ENCODE results near the gene C5orf34.

C5orf34 gene, protein sequence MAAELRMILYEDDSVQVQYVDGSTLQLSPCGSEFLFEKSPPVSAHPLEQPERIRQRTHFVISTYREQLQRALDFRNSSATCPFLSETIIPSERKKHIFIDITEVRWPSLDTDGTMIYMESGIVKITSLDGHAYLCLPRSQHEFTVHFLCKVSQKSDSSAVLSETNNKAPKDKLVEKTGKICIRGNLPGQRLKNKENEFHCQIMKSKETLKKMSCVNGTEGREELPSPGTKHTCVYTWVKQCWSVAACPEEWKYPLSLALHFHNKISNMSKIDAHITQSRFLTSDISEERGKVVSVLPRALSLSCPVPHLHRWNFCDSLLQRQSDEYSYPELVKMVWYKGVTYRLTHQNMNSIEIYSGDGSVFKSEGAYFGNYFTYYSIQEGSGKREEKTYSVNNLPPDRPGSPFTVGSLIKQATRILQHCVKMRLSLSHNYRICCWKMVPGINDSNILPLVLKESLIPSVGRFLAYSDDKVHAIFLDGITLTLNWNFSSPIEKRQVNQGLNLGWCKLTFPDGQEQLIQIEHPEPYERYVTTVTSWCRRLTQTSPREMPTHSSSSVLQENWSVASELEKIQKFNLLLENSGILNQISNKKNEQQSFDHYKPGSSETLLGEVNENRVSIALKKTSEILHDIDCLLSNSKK

DNA sequence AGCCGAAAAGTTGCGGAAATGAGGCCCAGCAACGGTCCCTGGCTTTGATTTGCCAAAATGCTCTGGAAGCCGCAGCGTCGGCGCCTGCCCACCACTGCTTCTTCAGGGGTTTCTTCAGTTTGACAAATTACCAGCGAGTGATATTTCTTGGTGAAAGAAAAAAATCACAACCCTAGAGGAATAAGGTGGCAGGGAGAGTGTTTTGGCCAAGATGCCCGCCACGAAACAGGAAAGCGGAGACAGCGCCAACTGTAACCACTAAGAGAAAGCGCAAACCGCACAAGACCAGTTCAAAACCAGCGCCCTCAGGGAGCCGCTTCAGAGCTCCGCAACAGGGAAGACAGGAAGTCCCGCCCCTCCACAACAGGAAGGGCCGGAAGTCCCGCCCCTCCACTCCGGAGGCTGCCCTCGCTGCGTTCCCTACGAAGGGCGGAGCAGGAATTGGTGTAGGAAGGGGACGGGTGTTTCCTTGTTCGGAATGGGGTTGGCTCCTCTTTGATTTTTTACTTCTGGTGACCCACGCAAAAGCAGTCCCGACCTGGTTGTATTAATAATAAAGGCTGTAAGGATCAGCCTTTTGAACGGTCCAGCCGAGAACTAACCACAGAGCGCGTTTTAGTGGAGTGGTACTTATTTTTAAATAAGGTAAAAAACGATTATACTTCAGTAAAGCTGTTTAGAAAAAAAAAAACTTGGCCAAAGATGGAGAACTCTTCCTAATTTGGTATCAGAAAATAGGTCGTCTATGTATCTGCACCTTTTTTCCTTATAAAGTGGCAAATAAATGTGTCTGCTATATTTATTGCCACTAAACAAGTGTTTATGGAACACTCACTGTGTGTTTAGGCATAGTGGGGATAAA, at the start of gene C5orf34:
Gene C5orf34, minus strand, starts transcription at position 333 of the 862 bp plus-strand sequence. CDS start 5,809 bp downstream, outside the sequence.
- in situ Hi-C loops (cut with MboI; ENCODE audit: low sequenced_read_pairs, unreplicated experiment) = no loop called here
- TF ChIP-seq, protein P1, sequence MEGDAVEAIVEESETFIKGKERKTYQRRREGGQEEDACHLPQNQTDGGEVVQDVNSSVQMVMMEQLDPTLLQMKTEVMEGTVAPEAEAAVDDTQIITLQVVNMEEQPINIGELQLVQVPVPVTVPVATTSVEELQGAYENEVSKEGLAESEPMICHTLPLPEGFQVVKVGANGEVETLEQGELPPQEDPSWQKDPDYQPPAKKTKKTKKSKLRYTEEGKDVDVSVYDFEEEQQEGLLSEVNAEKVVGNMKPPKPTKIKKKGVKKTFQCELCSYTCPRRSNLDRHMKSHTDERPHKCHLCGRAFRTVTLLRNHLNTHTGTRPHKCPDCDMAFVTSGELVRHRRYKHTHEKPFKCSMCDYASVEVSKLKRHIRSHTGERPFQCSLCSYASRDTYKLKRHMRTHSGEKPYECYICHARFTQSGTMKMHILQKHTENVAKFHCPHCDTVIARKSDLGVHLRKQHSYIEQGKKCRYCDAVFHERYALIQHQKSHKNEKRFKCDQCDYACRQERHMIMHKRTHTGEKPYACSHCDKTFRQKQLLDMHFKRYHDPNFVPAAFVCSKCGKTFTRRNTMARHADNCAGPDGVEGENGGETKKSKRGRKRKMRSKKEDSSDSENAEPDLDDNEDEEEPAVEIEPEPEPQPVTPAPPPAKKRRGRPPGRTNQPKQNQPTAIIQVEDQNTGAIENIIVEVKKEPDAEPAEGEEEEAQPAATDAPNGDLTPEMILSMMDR (IDR thresholded peaks at IDR 0.05; ENCODE audit: borderline replicate concordance, control extremely low read depth, extremely low read depth, insufficient read depth, missing control alignments) = no peak
- DNase-seq (ENCODE audit: low spot score) = peak; percentile 96

DNA sequence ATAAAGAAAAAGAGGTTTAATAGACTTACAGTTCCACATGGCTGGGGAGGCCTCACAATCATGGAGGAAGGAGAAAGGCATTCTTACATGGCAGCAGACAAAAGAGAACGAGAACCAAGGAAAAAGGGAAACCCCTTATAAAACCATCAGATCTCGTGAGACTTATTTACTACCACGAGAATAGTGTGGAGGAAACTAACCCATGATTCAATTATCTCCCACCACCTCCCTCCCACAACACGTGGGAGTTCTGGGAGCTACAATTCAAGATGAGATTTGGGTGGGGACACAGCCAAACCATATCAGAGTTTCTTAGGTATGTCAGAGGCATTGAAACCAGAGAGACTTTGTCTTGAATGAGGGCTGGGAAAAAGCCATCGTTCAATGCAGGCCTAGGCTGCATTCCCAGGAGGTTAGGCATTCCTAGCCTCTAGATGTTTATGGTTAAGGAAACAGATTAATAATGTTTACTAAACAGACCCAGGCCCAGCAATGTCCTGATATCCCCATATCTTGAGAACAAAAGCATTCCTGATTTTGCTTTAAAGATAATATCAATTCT, 49.4 kb upstream of the C5orf34 start:
- TF ChIP-seq, protein P1 (IDR thresholded peaks at IDR 0.05; ENCODE audit: borderline replicate concordance, control extremely low read depth, extremely low read depth, insufficient read depth, missing control alignments) = no peak
- in situ Hi-C loops (cut with MboI; ENCODE audit: low sequenced_read_pairs, unreplicated experiment) = no loop called here

DNA sequence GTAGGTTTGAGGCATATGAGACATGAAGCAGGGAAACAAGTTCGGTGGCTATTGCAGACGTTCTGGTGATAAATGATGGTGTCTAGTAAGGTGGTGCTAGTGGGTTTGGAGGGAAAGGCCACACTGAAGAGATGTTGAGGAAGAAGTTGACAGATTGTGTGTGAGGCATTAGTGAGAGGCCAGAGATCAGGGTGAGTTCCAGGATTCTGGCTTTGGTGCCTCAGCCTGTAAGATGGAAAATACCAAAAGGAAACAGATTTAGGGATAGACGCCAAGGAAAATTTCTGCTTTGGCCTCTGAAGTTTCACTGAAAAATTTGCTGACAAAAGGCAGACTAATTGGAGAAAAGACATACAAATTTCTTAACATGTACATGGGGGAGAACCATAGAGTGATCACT, 48.4 kb upstream of the C5orf34 start:
- in situ Hi-C loops (cut with MboI; ENCODE audit: low sequenced_read_pairs, unreplicated experiment) = no loop called here
- no peak for DNase-seq (ENCODE audit: low spot score)
- TF ChIP-seq, protein P1 (IDR thresholded peaks at IDR 0.05; ENCODE audit: borderline replicate concordance, control extremely low read depth, extremely low read depth, insufficient read depth, missing control alignments) = no peak

More for the DNA sequence above, 49.4 kb upstream of the C5orf34 start:
- DNase-seq (ENCODE audit: low spot score) = no peak

DNA sequence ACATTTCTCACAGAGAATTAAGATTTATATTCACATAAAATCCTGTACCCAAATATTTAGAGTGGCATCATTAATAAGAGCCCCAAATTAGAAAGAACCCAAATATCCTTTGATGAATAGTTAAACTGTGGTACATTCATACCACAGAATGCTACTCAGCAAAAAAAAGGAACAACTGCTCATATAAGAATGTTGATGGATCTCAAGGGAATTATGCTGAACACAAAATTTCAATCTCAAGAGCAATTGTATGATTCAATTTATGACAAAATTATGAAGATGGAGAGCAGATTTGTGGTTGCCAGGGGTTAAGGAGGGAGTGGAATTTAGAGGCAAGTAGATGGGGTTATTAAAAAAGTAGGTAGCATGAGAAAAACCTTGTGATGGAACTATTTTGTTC, 46.4 kb upstream of the C5orf34 start:
- DNase-seq (ENCODE audit: low spot score) = no peak
- TF ChIP-seq, protein P1 (IDR thresholded peaks at IDR 0.05; ENCODE audit: borderline replicate concordance, control extremely low read depth, extremely low read depth, insufficient read depth, missing control alignments) = no peak
- in situ Hi-C loops (cut with MboI; ENCODE audit: low sequenced_read_pairs, unreplicated experiment) = no loop called here

DNA sequence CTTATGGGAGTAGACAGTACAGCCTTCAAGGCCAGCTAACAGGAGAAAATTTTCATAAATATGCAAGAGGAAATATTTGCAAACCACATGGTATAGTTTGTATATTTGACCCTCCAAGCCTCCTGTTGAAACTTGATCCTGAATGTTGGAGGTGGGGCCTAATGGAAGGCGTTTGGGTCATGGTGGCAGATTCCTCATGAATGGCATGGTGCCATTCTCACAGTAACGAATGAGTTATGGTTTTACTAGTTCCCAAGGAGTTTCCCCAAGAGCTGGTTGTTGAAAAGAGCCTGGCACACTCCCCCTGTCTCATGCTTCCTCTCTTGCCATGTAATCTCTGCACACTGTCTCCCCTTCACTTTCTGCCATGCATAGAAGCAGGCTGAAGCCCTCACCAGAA, 45.2 kb upstream of the C5orf34 start:
- no peak for DNase-seq (ENCODE audit: low spot score)
- in situ Hi-C loops (cut with MboI; ENCODE audit: low sequenced_read_pairs, unreplicated experiment) = no loop called here
- TF ChIP-seq, protein P1 (IDR thresholded peaks at IDR 0.05; ENCODE audit: borderline replicate concordance, control extremely low read depth, extremely low read depth, insufficient read depth, missing control alignments) = no peak

Data from GM13976 (cell line).